ENCODE data around the gene OSGEP.

Gene OSGEP

GRCh38 chr14:20434701-20435581, 19.7 kb downstream of the OSGEP start:
- Histone ChIP-seq H4K20me1 (ENCODE audit: insufficient read depth, low read length) (no peaks in the 10 kb centered on the region), H2AFZ (ENCODE audit: low read length) (no peak overlapping the region), H3K27me3 (ENCODE audit: insufficient read depth, low read length) (0 out of 2 replicates have a peak, but pooled peaks cover 3% of the 10 kb centered on the region), H3K27ac (ENCODE audit: low read depth, low read length, poor library complexity, severe bottlenecking) (no peak overlapping the region), H3K79me2 (ENCODE audit: insufficient read depth, low read length) (no peaks in the 10 kb centered on the region), H3K4me2 (ENCODE audit: low read length) (no peak overlapping the region), H3K9me3 (ENCODE audit: low read length) (no peaks in the 10 kb centered on the region), H3K4me1 (ENCODE audit: insufficient read depth, low read length, severe bottlenecking) (no peaks in the 10 kb centered on the region), H3K9ac (ENCODE audit: low read length) (no peak overlapping the region), H3K36me3 (ENCODE audit: insufficient read depth, low read length) (no peaks in the 10 kb centered on the region), H3F3A (ENCODE audit: insufficient read depth, low read length) (no peaks in the 10 kb centered on the region), H3K4me3 (ENCODE audit: low read depth, low read length, poor library complexity, severe bottlenecking) (no peak overlapping the region), H3K9me2 (ENCODE audit: low read depth, low read length) (no peaks in the 10 kb centered on the region)
- no peak for TF ChIP-seq EZH2 (IDR thresholded peaks at IDR 0.05; ENCODE audit: borderline replicate concordance, low read length)
- no peak for TF ChIP-seq CTCF (IDR thresholded peaks at IDR 0.05; ENCODE audit: low read length)

DNA sequence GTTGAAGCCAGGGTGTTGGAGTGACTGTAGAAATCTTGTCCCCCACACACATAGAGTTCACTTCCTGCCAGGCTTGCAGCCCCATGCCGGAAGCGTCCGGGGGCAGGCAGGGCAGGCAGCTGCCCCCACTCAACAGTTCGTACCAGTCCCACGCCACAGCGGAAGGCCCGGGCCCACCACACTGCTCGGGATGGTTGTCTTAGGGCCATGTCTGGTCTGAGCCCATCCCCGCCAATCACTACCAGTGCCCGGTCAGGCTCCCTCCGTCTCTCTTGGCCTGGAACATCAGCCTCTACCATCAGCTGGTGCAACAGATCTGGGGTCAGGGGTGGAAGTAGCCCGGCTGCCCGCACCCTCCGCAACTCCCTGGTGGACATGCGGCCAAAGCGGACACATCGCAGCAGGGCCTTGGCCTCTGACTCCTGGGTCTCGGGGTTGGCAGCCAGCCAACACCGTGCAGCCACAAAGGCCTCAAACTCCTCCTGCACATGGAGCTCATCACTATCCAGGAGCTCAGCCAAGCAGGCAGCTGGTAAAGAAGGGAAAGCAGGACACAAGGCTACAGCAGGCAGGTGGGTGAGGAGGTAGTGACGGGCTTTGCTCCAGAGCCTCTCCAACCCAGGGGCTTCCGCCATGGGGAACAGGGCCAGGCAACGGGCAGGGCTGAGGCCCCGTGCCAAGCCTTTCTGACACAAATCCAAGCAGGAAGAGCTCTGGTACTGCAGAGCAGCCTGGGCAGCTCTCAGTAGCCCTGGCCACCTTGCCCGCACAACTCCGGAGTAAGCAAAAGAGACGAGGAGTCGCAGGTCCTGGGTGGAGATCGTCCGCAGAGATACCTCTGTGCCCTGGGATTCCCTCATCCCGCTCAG, 24.6 kb downstream of the OSGEP start:
- H3K4me1 ChIP-seq (ENCODE audit: insufficient read depth, low read length, severe bottlenecking), result peaks cover 14% of the 10 kb centered on the region

DNA sequence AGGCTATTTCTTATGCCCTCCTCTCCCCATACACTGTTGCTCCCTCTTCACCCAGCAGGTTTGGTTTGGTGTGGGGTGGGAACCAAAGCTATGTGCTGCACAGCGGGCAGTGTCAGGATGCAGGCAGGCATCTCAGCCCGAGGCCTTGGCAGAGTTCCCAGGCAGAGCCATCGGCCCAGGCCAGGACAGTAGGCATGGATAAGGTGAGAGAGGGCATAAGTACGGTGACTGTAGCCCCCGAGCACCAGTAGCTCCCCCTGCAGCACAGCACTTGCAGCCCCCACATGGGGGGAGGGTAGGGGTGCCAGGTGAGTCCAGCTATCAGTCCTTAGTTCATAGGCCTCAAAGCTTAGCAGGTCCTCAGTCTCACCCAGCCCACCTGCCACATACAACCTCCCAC, 25.8 kb downstream of the OSGEP start:
- H3K4me1 ChIP-seq (ENCODE audit: insufficient read depth, low read length, severe bottlenecking), result peaks cover 14% of the 10 kb centered on the region
- no peaks in the 10 kb centered on the region for H3K9me3 ChIP-seq (ENCODE audit: low read length)
- H3K9ac ChIP-seq (ENCODE audit: low read length), result no peak overlapping the region
- no peak overlapping the region for H3K27ac ChIP-seq (ENCODE audit: low read depth, low read length, poor library complexity, severe bottlenecking)
- H4K20me1 ChIP-seq (ENCODE audit: insufficient read depth, low read length), result no peaks in the 10 kb centered on the region
- no peaks in the 10 kb centered on the region for H3F3A ChIP-seq (ENCODE audit: insufficient read depth, low read length)
- no peaks in the 10 kb centered on the region for H3K27me3 ChIP-seq (ENCODE audit: insufficient read depth, low read length)
- no peak overlapping the region for H3K4me3 ChIP-seq (ENCODE audit: low read depth, low read length, poor library complexity, severe bottlenecking)
- H3K36me3 ChIP-seq (ENCODE audit: insufficient read depth, low read length), result no peaks in the 10 kb centered on the region
- H3K4me2 ChIP-seq (ENCODE audit: low read length), result no peak overlapping the region
- TF ChIP-seq CTCF (IDR thresholded peaks at IDR 0.05; ENCODE audit: low read length) (no peak), EZH2 (IDR thresholded peaks at IDR 0.05; ENCODE audit: borderline replicate concordance, low read length) (no peak)
- no peaks in the 10 kb centered on the region for H3K9me2 ChIP-seq (ENCODE audit: low read depth, low read length)
- no peak overlapping the region for H2AFZ ChIP-seq (ENCODE audit: low read length)
- no peaks in the 10 kb centered on the region for H3K79me2 ChIP-seq (ENCODE audit: insufficient read depth, low read length)

More for the DNA sequence above, 24.6 kb downstream of the OSGEP start:
- Histone ChIP-seq H3K9ac (ENCODE audit: low read length) (no peak overlapping the region), H3K9me2 (ENCODE audit: low read depth, low read length) (no peaks in the 10 kb centered on the region), H3K9me3 (ENCODE audit: low read length) (no peaks in the 10 kb centered on the region), H4K20me1 (ENCODE audit: insufficient read depth, low read length) (no peaks in the 10 kb centered on the region), H3K27ac (ENCODE audit: low read depth, low read length, poor library complexity, severe bottlenecking) (no peak overlapping the region), H3K4me3 (ENCODE audit: low read depth, low read length, poor library complexity, severe bottlenecking) (no peak overlapping the region), H3K36me3 (ENCODE audit: insufficient read depth, low read length) (no peaks in the 10 kb centered on the region), H2AFZ (ENCODE audit: low read length) (no peak overlapping the region), H3K27me3 (ENCODE audit: insufficient read depth, low read length) (no peaks in the 10 kb centered on the region), H3F3A (ENCODE audit: insufficient read depth, low read length) (no peaks in the 10 kb centered on the region), H3K4me2 (ENCODE audit: low read length) (no peak overlapping the region), H3K79me2 (ENCODE audit: insufficient read depth, low read length) (no peaks in the 10 kb centered on the region)
- TF ChIP-seq CTCF (IDR thresholded peaks at IDR 0.05; ENCODE audit: low read length), result no peak
- TF ChIP-seq EZH2 (IDR thresholded peaks at IDR 0.05; ENCODE audit: borderline replicate concordance, low read length), result no peak
